LoVo (cell line): Measurements from ENCODE around the gene PNRC2.

Source experiments
- DNase-seq: peaks from one replicate; pipeline ENCODE4 v3.0.0-alpha.2; 2016; ENCODE audit warnings: low spot score

PNRC2 gene, protein sequence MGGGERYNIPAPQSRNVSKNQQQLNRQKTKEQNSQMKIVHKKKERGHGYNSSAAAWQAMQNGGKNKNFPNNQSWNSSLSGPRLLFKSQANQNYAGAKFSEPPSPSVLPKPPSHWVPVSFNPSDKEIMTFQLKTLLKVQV

GRCh38 chr1:23959461-23960290, at the start of gene PNRC2:
Gene PNRC2, plus strand, starts transcription at chr1:23959828. Its CDS starts 1,630 bp downstream, at chr1:23961458.
- DNase-seq = peak; percentile 95

DNA sequence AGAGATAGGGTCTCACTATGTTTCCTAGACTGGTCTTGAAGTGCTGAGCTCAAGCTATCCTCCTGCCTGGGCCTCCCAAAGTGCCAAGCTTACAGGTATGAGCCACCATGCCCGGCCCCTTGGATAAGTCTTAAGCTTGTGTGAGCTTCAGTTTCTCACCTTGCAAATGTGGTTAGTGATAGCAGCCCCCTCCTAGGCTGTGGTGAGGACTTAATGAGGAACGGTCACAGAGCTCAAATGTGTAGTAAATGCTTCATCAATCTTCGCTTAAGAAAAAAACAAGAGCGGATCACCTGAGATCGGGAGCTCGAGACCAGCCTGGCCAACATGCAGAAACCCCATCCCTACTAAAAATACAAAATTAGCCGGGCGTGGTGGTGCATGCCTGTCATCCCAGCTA, 49.5 kb upstream of the PNRC2 start:
- no peak for DNase-seq

DNA sequence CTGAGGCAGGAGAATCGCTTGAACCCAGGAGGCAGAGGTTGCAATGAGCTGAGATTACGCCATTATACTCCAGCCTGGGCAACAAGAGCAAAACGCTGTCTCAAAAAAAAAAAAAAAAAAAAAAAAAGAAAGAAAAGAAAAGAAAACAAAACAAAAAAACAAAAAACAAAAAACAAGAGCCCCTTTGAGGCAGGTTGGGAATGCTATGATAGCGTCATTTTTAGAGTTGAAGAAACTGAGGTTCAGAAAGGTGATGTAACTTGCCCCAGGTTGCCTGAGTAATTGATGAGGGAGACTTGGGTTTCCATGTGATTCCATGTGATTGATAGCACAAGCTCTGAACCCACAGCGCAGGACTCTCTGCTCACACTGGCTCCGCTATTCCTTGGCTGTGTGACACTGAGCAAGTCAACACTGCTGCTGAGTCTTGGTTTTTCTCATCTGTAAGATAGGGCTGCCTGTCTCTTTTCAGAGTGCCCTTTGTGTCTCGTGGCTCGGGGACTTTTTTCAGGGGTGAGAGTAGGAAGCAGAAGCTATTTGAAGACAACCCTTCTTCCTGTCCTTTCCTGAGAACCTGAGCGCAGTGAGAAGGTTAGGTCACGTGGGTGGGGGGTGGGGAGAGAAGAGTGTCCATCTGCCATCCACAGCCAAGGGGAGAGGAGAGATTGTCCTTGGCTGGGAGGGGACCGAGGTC, 48.9 kb upstream of the PNRC2 start:
- DNase-seq = no peak

DNA sequence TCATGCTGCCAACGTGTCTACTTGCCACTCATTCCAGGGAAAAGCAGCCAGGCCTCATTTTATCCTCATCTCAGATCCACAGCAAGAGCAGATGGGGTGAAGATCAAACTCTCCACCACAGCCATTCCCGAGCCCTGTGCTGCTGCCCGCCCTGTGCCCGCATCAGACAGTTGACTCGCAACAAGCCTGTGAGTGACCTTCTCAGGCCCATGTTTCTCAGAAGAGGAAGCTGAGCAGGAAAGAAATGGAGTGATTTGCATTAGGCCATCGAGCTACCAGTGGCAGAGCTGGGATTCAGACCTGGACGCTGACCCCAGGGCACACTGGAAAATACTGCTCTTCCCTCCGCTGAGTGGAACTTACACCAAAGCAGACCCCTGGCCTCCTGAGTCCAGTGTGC, 47.7 kb upstream of the PNRC2 start:
- no peak for DNase-seq

GRCh38 chr1:23913212-23913880, 46.3 kb upstream of the PNRC2 start, which contains the start of gene CNR2:
Gene CNR2, minus strand, starts transcription at chr1:23913362. Its CDS starts 37,745 bp downstream, at chr1:23875617.
- DNase-seq = no peak

DNA sequence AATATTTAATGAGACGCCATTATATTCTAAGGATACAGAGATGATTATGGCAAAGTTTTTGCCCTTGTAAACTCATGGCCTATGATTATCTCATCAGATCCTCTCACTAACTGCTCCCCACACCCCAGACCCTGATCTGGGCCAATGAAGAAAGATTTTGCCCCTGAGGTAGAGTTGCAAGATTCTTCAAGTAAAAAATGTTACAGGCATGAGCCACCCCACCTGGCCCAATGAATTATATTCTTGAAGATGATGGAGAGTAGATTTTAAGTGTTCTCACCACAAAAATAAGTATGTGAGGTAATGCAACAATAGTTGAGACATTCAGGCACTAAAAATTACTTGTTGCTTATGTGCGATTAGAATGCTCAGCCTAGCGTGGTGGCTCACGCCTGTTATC, 44.7 kb upstream of the PNRC2 start:
- no peak for DNase-seq

- no peak for DNase-seq
Observed at GRCh38 chr1:23915466-23915865, 44.2 kb upstream of the PNRC2 start.

- DNase-seq = peak; percentile 52
Observed at GRCh38 chr1:23916209-23917131, 43.2 kb upstream of the PNRC2 start.

- peak; percentile 62 for DNase-seq
Observed at GRCh38 chr1:23922321-23922943, 37.2 kb upstream of the PNRC2 start.

- DNase-seq = no peak
Observed at GRCh38 chr1:23923592-23924499, 35.8 kb upstream of the PNRC2 start.

- no peak for DNase-seq
Observed at GRCh38 chr1:23924601-23925000, 35.0 kb upstream of the PNRC2 start.

- no peak for DNase-seq
Observed at GRCh38 chr1:23925279-23925678, 34.3 kb upstream of the PNRC2 start.

GRCh38 chr1:23927097-23927496, 32.5 kb upstream of the PNRC2 start:
- no peak for DNase-seq

DNA sequence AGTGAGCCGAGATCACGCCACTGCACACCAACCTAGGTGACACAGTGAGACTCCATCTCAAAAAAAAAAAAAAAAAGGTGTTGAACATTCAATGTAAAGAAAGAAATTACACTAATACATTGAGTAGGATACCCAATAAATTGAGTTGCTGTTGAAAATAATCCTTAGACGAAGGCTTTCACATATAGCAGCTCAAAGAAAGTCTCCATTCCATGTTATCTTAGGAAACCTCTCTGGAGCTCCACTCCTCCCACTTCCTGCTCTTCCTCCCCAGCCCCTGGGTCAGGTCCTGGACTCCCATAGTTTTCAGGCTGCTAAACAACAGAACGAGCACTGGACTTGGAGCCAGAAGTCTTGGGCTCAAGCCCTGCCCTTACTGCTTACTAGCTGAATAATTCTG, 30.8 kb upstream of the PNRC2 start:
- DNase-seq = no peak

DNA sequence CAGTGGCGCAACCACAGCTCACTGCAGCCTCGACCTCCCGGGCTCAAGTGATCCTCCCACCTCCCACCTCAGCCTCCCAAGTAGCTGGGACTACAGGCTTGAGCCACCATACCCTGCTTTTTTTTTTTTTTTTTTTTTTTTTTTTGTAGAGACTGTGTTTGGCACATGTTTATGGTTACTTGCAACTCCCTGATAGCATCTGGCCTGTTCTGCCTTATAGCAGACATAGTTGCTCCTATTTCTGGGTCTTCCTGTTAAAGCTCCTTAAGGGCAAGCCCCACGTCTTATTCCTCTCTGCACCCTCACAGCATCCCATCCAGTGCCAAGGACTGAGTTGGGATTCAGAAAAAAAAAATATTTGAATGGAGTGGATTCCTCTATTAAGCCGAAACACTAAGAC, 29.4 kb upstream of the PNRC2 start:
- DNase-seq = no peak

DNA sequence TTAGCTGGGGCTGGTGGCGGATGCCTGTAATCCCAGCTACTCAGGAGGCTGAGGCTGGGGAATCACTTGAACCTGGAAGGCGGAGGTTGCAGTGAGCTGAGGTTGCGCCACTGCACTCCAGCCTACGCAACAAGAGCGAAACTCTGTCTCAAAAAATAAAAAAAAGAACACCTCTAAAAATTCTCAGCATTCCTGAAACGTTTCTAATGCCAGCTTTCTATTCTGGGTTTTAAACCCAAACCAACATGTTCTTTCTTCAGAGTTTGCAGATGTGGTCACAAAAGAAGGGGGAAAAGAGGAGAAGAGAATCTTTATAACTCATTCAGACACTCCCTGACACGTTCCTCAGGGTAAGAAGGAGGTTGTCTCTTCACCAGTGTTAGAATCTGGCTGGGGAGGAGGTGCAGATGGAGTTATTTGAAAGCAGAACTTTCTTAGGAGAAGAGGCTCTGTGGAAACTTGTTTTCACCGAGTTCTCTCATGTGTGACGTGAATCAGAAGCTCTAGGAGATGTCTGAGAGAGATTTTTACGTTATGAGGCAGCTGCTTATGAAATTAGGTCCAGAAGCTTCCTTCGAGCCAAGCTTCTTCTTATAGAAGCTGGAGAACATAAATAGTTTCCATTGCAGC, 28.7 kb upstream of the PNRC2 start:
- no peak for DNase-seq

DNA sequence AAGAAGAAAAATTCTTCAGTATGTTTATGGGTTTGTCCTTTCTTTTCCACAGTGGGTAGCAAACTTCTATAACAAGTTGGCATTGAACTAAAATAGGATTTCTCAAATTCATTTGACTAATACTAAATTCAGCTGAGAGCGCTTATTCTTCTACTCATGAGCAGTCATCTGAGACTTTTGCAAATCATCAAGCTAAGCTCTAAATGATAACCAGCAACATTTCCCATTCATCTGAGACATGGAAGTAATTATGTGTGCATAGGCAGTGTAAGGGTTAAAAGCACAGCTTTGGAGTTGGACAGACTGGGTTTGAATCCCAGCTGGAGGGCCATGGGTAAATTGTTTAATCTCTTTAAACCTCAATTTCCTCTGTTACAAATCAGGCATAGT, 28.1 kb upstream of the PNRC2 start:
- DNase-seq = no peak

GRCh38 chr1:23936481-23937176, 23.0 kb upstream of the PNRC2 start:
- DNase-seq = no peak

DNA sequence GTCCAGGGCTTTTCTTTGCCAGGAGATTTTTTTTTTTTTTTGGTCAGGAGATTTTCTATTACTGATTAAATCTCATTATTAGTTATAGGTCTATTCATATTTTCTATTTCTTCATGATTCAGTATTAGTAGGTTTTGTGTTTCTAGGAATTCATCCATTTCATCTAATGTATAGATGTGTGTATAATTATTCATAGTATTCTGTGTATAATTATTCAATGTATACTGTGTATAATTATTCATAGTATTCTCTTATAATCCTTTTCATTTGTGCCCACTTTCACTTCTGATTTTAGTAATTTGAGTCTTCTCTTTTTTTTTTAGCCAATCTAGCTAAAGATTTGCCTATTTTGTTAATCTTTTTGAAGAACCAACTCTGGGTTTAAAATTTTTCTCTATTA, 12.3 kb upstream of the PNRC2 start:
- DNase-seq = no peak
